ENCODE results near the gene YARS1. TPM values are rescaled to one million over a fixed set of nuclear protein-coding genes. Genes with fewer than 3 reads are reported as not detected.

YARS1 gene
- total and polyA plus RNA-seq, 2 donors: 41.7 to 64.2 TPM

- H3K4me1 ChIP-seq (ENCODE audit: control insufficient read depth in 2 of 2, insufficient read depth in 2 of 2, low read length in 2 of 2): no peaks in the 10 kb centered on the region
- H3K4me3 ChIP-seq (ENCODE audit: low read length in 2 of 2): no peak overlapping the region
- no peak for DNase-seq (ENCODE audit: low read depth in 6 of 9, low spot score in 9 of 9)
- 99% methylated on average over 2 of the region's 2 CpGs for WGBS
- no peaks in the 10 kb centered on the region for H3K9me3 ChIP-seq (ENCODE audit: control insufficient read depth in 2 of 2, insufficient read depth in 1 of 2, low read length in 1 of 2)
- H3K36me3 ChIP-seq (ENCODE audit: control insufficient read depth in 2 of 2, insufficient read depth in 2 of 2, low read length in 1 of 2): peaks cover 44 to 58% of the 10 kb centered on the region in 2 donors
- no peak overlapping the region for H3K27ac ChIP-seq (ENCODE audit: low read depth in 1 of 2, low read length in 1 of 2)
- no peaks in the 10 kb centered on the region for H3K27me3 ChIP-seq (ENCODE audit: control insufficient read depth in 2 of 2, insufficient read depth in 1 of 2, low read length in 1 of 2)
Measured at GRCh38 chr1:32859915-32860314, 42.8 kb upstream of the YARS1 start.

GRCh38 chr1:32858791-32859190 lies 41.6 kb upstream of the YARS1 start:
- no peak for DNase-seq (ENCODE audit: low read depth in 6 of 9, low spot score in 9 of 9)
- Histone ChIP-seq H3K36me3 (ENCODE audit: control insufficient read depth in 2 of 2, insufficient read depth in 2 of 2, low read length in 1 of 2) (peaks cover 44 to 64% of the 10 kb centered on the region in 2 donors), H3K27ac (ENCODE audit: low read depth in 1 of 2, low read length in 1 of 2) (no peak overlapping the region), H3K27me3 (ENCODE audit: control insufficient read depth in 2 of 2, insufficient read depth in 1 of 2, low read length in 1 of 2) (no peaks in the 10 kb centered on the region), H3K4me3 (ENCODE audit: low read length in 2 of 2) (no peak overlapping the region), H3K9me3 (ENCODE audit: control insufficient read depth in 2 of 2, insufficient read depth in 1 of 2, low read length in 1 of 2) (no peaks in the 10 kb centered on the region), H3K4me1 (ENCODE audit: control insufficient read depth in 2 of 2, insufficient read depth in 2 of 2, low read length in 2 of 2) (no peaks in the 10 kb centered on the region)
- WGBS: 97% methylated on average over 7 of the region's 7 CpGs

- Histone ChIP-seq H3K27me3 (ENCODE audit: control insufficient read depth in 2 of 2, insufficient read depth in 1 of 2, low read length in 1 of 2) (no peaks in the 10 kb centered on the region), H3K9me3 (ENCODE audit: control insufficient read depth in 2 of 2, insufficient read depth in 1 of 2, low read length in 1 of 2) (no peaks in the 10 kb centered on the region), H3K4me1 (ENCODE audit: control insufficient read depth in 2 of 2, insufficient read depth in 2 of 2, low read length in 2 of 2) (no peaks in the 10 kb centered on the region), H3K4me3 (ENCODE audit: low read length in 2 of 2) (no peak overlapping the region), H3K27ac (ENCODE audit: low read depth in 1 of 2, low read length in 1 of 2) (no peak overlapping the region), H3K36me3 (ENCODE audit: control insufficient read depth in 2 of 2, insufficient read depth in 2 of 2, low read length in 1 of 2) (peaks cover 49 to 67% of the 10 kb centered on the region in 2 donors)
- DNase-seq (ENCODE audit: low read depth in 6 of 9, low spot score in 9 of 9): no peak
- WGBS: 96% methylated on average over 2 of the region's 2 CpGs
Measured at GRCh38 chr1:32858136-32858535, 41.0 kb upstream of the YARS1 start.

GRCh38 chr1:32855861-32856617 lies 38.9 kb upstream of the YARS1 start:
- no peak overlapping the region for H3K27ac ChIP-seq (ENCODE audit: low read depth in 1 of 2, low read length in 1 of 2)
- H3K4me1 ChIP-seq (ENCODE audit: control insufficient read depth in 2 of 2, insufficient read depth in 2 of 2, low read length in 2 of 2): no peaks in the 10 kb centered on the region
- H3K4me3 ChIP-seq (ENCODE audit: low read length in 2 of 2): no peak overlapping the region
- no peak for DNase-seq (ENCODE audit: low read depth in 6 of 9, low spot score in 9 of 9)
- peaks cover 39 to 76% of the 10 kb centered on the region in 2 donors for H3K36me3 ChIP-seq (ENCODE audit: control insufficient read depth in 2 of 2, insufficient read depth in 2 of 2, low read length in 1 of 2)
- H3K9me3 ChIP-seq (ENCODE audit: control insufficient read depth in 2 of 2, insufficient read depth in 1 of 2, low read length in 1 of 2): no peaks in the 10 kb centered on the region
- H3K27me3 ChIP-seq (ENCODE audit: control insufficient read depth in 2 of 2, insufficient read depth in 1 of 2, low read length in 1 of 2): no peaks in the 10 kb centered on the region
- 97% methylated on average over 13 of the region's 13 CpGs for WGBS

- DNase-seq (ENCODE audit: low read depth in 6 of 9, low spot score in 9 of 9): no peak
- Histone ChIP-seq H3K36me3 (ENCODE audit: control insufficient read depth in 2 of 2, insufficient read depth in 2 of 2, low read length in 1 of 2) (peaks cover 23 to 38% of the 10 kb centered on the region in 2 donors), H3K4me3 (ENCODE audit: low read length in 2 of 2) (no peak overlapping the region), H3K9me3 (ENCODE audit: control insufficient read depth in 2 of 2, insufficient read depth in 1 of 2, low read length in 1 of 2) (peaks cover 0 to 1% of the 10 kb centered on the region in 2 donors), H3K27ac (ENCODE audit: low read depth in 1 of 2, low read length in 1 of 2) (no peak overlapping the region), H3K4me1 (ENCODE audit: control insufficient read depth in 2 of 2, insufficient read depth in 2 of 2, low read length in 2 of 2) (no peaks in the 10 kb centered on the region), H3K27me3 (ENCODE audit: control insufficient read depth in 2 of 2, insufficient read depth in 1 of 2, low read length in 1 of 2) (no peaks in the 10 kb centered on the region)
- 50% methylated on average over 2 of the region's 2 CpGs for WGBS
Measured at GRCh38 chr1:32848354-32849063, 31.4 kb upstream of the YARS1 start.

- Histone ChIP-seq H3K36me3 (ENCODE audit: control insufficient read depth in 2 of 2, insufficient read depth in 2 of 2, low read length in 1 of 2) (peaks cover 33 to 71% of the 10 kb centered on the region in 2 donors), H3K4me3 (ENCODE audit: low read length in 2 of 2) (no peak overlapping the region), H3K9me3 (ENCODE audit: control insufficient read depth in 2 of 2, insufficient read depth in 1 of 2, low read length in 1 of 2) (no peaks in the 10 kb centered on the region), H3K27me3 (ENCODE audit: control insufficient read depth in 2 of 2, insufficient read depth in 1 of 2, low read length in 1 of 2) (no peaks in the 10 kb centered on the region), H3K27ac (ENCODE audit: low read depth in 1 of 2, low read length in 1 of 2) (no peak overlapping the region), H3K4me1 (ENCODE audit: control insufficient read depth in 2 of 2, insufficient read depth in 2 of 2, low read length in 2 of 2) (no peaks in the 10 kb centered on the region)
- WGBS: 99% methylated on average over 1 of the region's 1 CpG
- DNase-seq (ENCODE audit: low read depth in 6 of 9, low spot score in 9 of 9): no peak
Measured at GRCh38 chr1:32831878-32832277, 14.7 kb upstream of the YARS1 start.

- H3K27me3 ChIP-seq (ENCODE audit: control insufficient read depth in 2 of 2, insufficient read depth in 1 of 2, low read length in 1 of 2): no peaks in the 10 kb centered on the region
- no peaks in the 10 kb centered on the region for H3K4me1 ChIP-seq (ENCODE audit: control insufficient read depth in 2 of 2, insufficient read depth in 2 of 2, low read length in 2 of 2)
- 93% methylated on average over 6 of the region's 6 CpGs for WGBS
- no peak overlapping the region for H3K27ac ChIP-seq (ENCODE audit: low read depth in 1 of 2, low read length in 1 of 2)
- no peak for DNase-seq (ENCODE audit: low read depth in 6 of 9, low spot score in 9 of 9)
- peaks cover 43 to 78% of the 10 kb centered on the region in 2 donors for H3K36me3 ChIP-seq (ENCODE audit: control insufficient read depth in 2 of 2, insufficient read depth in 2 of 2, low read length in 1 of 2)
- no peak overlapping the region for H3K4me3 ChIP-seq (ENCODE audit: low read length in 2 of 2)
- no peaks in the 10 kb centered on the region for H3K9me3 ChIP-seq (ENCODE audit: control insufficient read depth in 2 of 2, insufficient read depth in 1 of 2, low read length in 1 of 2)
Measured at GRCh38 chr1:32830092-32830852, 13.1 kb upstream of the YARS1 start.

- H3K9me3 ChIP-seq (ENCODE audit: control insufficient read depth in 2 of 2, insufficient read depth in 1 of 2, low read length in 1 of 2): no peaks in the 10 kb centered on the region
- H3K4me1 ChIP-seq (ENCODE audit: control insufficient read depth in 2 of 2, insufficient read depth in 2 of 2, low read length in 2 of 2): no peaks in the 10 kb centered on the region
- peak in 1 of 9 donors; percentile 1 for DNase-seq (ENCODE audit: low read depth in 6 of 9, low spot score in 9 of 9)
- H3K27ac ChIP-seq (ENCODE audit: low read depth in 1 of 2, low read length in 1 of 2): no peak overlapping the region
- 98% methylated on average over 7 of the region's 7 CpGs for WGBS
- peaks cover 39 to 72% of the 10 kb centered on the region in 2 donors for H3K36me3 ChIP-seq (ENCODE audit: control insufficient read depth in 2 of 2, insufficient read depth in 2 of 2, low read length in 1 of 2)
- no peak overlapping the region for H3K4me3 ChIP-seq (ENCODE audit: low read length in 2 of 2)
- H3K27me3 ChIP-seq (ENCODE audit: control insufficient read depth in 2 of 2, insufficient read depth in 1 of 2, low read length in 1 of 2): no peaks in the 10 kb centered on the region
Measured at GRCh38 chr1:32828341-32828740, 11.2 kb upstream of the YARS1 start.

- no peaks in the 10 kb centered on the region for H3K27me3 ChIP-seq (ENCODE audit: control insufficient read depth in 2 of 2, insufficient read depth in 1 of 2, low read length in 1 of 2)
- DNase-seq (ENCODE audit: low read depth in 6 of 9, low spot score in 9 of 9): no peak
- H3K36me3 ChIP-seq (ENCODE audit: control insufficient read depth in 2 of 2, insufficient read depth in 2 of 2, low read length in 1 of 2): peaks cover 30 to 48% of the 10 kb centered on the region in 2 donors
- no peak overlapping the region for H3K4me3 ChIP-seq (ENCODE audit: low read length in 2 of 2)
- H3K27ac ChIP-seq (ENCODE audit: low read depth in 1 of 2, low read length in 1 of 2): no peak overlapping the region
- peaks cover 0 to 2% of the 10 kb centered on the region in 2 donors for H3K9me3 ChIP-seq (ENCODE audit: control insufficient read depth in 2 of 2, insufficient read depth in 1 of 2, low read length in 1 of 2)
- 96% methylated on average over 3 of the region's 3 CpGs for WGBS
- H3K4me1 ChIP-seq (ENCODE audit: control insufficient read depth in 2 of 2, insufficient read depth in 2 of 2, low read length in 2 of 2): peaks cover 0 to 3% of the 10 kb centered on the region in 2 donors
Measured at GRCh38 chr1:32825181-32825580, 8.0 kb upstream of the YARS1 start.
